OCI-M2 (cell line): ENCODE measurements around the gene LEP.
A peak's percentile ranks its signal among the peaks of the same experiment; 100 is the strongest.

Experiments
- DNase-seq: peaks from one replicate; lab custom pipeline; 2025; ENCODE audit not compliant: unreplicated experiment; lab: John Stamatoyannopoulos, UW

Gene LEP

GRCh38 chr7:128244861-128245260 lies 3.8 kb downstream of the LEP start:
- DNase-seq, result no peak

GRCh38 chr7:128247108-128247507 lies 6.0 kb downstream of the LEP start:
- no peak for DNase-seq

GRCh38 chr7:128247640-128248194 lies 6.6 kb downstream of the LEP start:
- no peak for DNase-seq

- DNase-seq, result no peak
Measured at GRCh38 chr7:128251337-128251736, 10.3 kb downstream of the LEP start.

- DNase-seq, result no peak
Measured at GRCh38 chr7:128253701-128254100, 12.6 kb downstream of the LEP start.

- DNase-seq, result no peak
Measured at GRCh38 chr7:128254470-128254869, 13.4 kb downstream of the LEP start.

GRCh38 chr7:128255271-128255670 lies 14.2 kb downstream of the LEP start:
- no peak for DNase-seq

GRCh38 chr7:128257458-128257857 lies 16.4 kb downstream of the LEP start:
- no peak for DNase-seq

GRCh38 chr7:128259131-128260061 lies 18.3 kb downstream of the LEP start:
- peak; percentile 37 for DNase-seq

- no peak for DNase-seq
Measured at GRCh38 chr7:128260069-128260795, 19.2 kb downstream of the LEP start.

GRCh38 chr7:128262273-128263028 lies 21.4 kb downstream of the LEP start:
- no peak for DNase-seq

GRCh38 chr7:128263420-128263819 lies 22.3 kb downstream of the LEP start:
- no peak for DNase-seq

GRCh38 chr7:128264477-128264876 lies 23.4 kb downstream of the LEP start:
- DNase-seq, result no peak

GRCh38 chr7:128265156-128265905 lies 24.3 kb downstream of the LEP start:
- no peak for DNase-seq

GRCh38 chr7:128265906-128266300 lies 24.8 kb downstream of the LEP start:
- no peak for DNase-seq

- DNase-seq, result no peak
Measured at GRCh38 chr7:128266529-128266882, 25.4 kb downstream of the LEP start.

- DNase-seq, result no peak
Measured at GRCh38 chr7:128266883-128267594, 26.0 kb downstream of the LEP start.

GRCh38 chr7:128267595-128267924 lies 26.5 kb downstream of the LEP start:
- DNase-seq, result no peak

- DNase-seq, result no peak
Measured at GRCh38 chr7:128268233-128268632, 27.2 kb downstream of the LEP start.

- DNase-seq, result no peak
Measured at GRCh38 chr7:128270826-128271272, 29.8 kb downstream of the LEP start.
